PC-3 (cell line): ENCODE results near the gene GALNT2. TPM values are rescaled to one million over a fixed set of nuclear protein-coding genes. Genes with fewer than 3 reads are reported as not detected.

Experiments used
- ATAC-seq: fragments of 200-7000 bp; cut with Tn5 transposase; 2 replicates; pipeline ENCODE4 v1.9.1; 2020; ENCODE audit warnings: mild to moderate bottlenecking, moderate library complexity
- BruUV-seq: library from RNA; stranded (reverse); fragments of 400-500 nt; replicated peaks from 2 replicates; lab custom pipeline; 2021; lab: Mats Ljungman, UMichigan
- CTCF ChIA-PET: fragments of 300-600 bp; sonication (Branson Sonifier 250); formaldehyde crosslinking; loops from one replicate; lab custom pipeline; 2022; ENCODE audit warnings: antibody characterized with exemption; lab: Charles Lee
- POLR2A ChIA-PET: fragments of 300-600 bp; sonication (Branson Sonifier 250); formaldehyde crosslinking; loops from one replicate; lab custom pipeline; 2022; ENCODE audit warnings: antibody characterized with exemption; ENCODE audit not compliant: unreplicated experiment; lab: Charles Lee
- DNase-seq: peaks from one replicate; pipeline ENCODE4 v3.0.0-alpha.2; 2015
- H2AFZ ChIP-seq: fragments of 300-600 bp; sonication (generic); 2 replicates; pipeline ENCODE4 v1.6.0; 2016; ENCODE audit warnings: antibody characterized with exemption, low read length
- H3F3A ChIP-seq: fragments of 300-600 bp; sonication (generic); one replicate; pipeline ENCODE4 v1.6.0; 2017; ENCODE audit warnings: antibody characterized with exemption, low read length, control low read depth, mild to moderate bottlenecking; ENCODE audit not compliant: unreplicated experiment
- H3K27ac ChIP-seq: fragments of 300-600 bp; sonication (generic); 2 replicates; pipeline ENCODE4 v1.5.1; 2016; ENCODE audit warnings: mild to moderate bottlenecking, low read length
- H3K27me3 ChIP-seq: fragments of 300-600 bp; sonication (generic); 2 replicates; pipeline ENCODE4 v1.6.1; 2016; ENCODE audit warnings: low read length, mixed read lengths
- H3K36me3 ChIP-seq: fragments of 300-600 bp; sonication (generic); 2 replicates; pipeline ENCODE4 v1.6.1; 2016; ENCODE audit warnings: low read depth, mixed run types, low read length, mixed read lengths
- H3K4me1 ChIP-seq: fragments of 300-600 bp; sonication (generic); 2 replicates; pipeline ENCODE4 v1.5.1; 2016; ENCODE audit warnings: low read length; ENCODE audit not compliant: insufficient read depth
- H3K4me2 ChIP-seq: fragments of 300-600 bp; sonication (generic); 2 replicates; pipeline ENCODE4 v1.6.0; 2016; ENCODE audit warnings: low read length
- H3K4me3 ChIP-seq: fragments of 300-600 bp; sonication (generic); 2 replicates; pipeline ENCODE4 v1.5.1; 2016; ENCODE audit warnings: mild to moderate bottlenecking, low read length, mixed read lengths
- H3K79me2 ChIP-seq: fragments of 300-600 bp; sonication (generic); 2 replicates; pipeline ENCODE4 v1.6.1; 2017; ENCODE audit warnings: low read length, mixed read lengths
- H3K9ac ChIP-seq: fragments of 300-600 bp; sonication (generic); 2 replicates; pipeline ENCODE4 v1.6.0; 2016; ENCODE audit warnings: mild to moderate bottlenecking, low read length
- H3K9me2 ChIP-seq: fragments of 300-600 bp; sonication (generic); replicated peaks from 2 replicates; pipeline ENCODE4 v1.6.1; 2016; ENCODE audit warnings: mixed run types, low read length, mixed read lengths
- H3K9me3 ChIP-seq: fragments of 300-600 bp; sonication (generic); 2 replicates; pipeline ENCODE4 v1.6.1; 2016; ENCODE audit warnings: low read length, mixed read lengths
- H4K20me1 ChIP-seq: fragments of 300-600 bp; sonication (generic); 2 replicates; pipeline ENCODE4 v1.6.1; 2016; ENCODE audit warnings: low read length, mixed read lengths
- CTCF ChIP-seq: fragments of 300-600 bp; sonication (generic); conservative IDR thresholded peaks from 2 replicates; pipeline ENCODE4 v1.5.1; 2017; ENCODE audit warnings: antibody characterized with exemption, low read depth, mild to moderate bottlenecking, low read length
- EZH2 ChIP-seq: fragments of 300-600 bp; sonication (generic); IDR thresholded peaks from one replicate; pipeline ENCODE4 v1.6.1; 2017; ENCODE audit warnings: antibody characterized with exemption, mild to moderate bottlenecking, low read length; ENCODE audit not compliant: unreplicated experiment
- EZH2phosphoT487 ChIP-seq: fragments of 300-600 bp; sonication (generic); IDR thresholded peaks from 2 replicates; pipeline ENCODE4 v1.6.1; 2018; ENCODE audit warnings: mild to moderate bottlenecking, antibody characterized with exemption, low read length, borderline replicate concordance
- intact Hi-C: fragments of 100-400 bp; cut with micrococcal nuclease; formaldehyde crosslinking; loops from 2 replicates; pipeline ENCODE4 v1.9.0; 2023
- total RNA-seq: library from RNA; depleted of rRNA; stranded (reverse); fragments of >200 nt; gene quantifications from 2 replicates; pipeline ENCODE4 v1.2.3, GENCODE V29; 2014

GALNT2 gene
- total RNA-seq, 1 experiment from 2014 or later: 182 TPM

GRCh38 chr1:230270185-230270558 lies 203.1 kb downstream of the GALNT2 start:
- BruUV-seq: no TSS peak
- no peak overlapping the region for H2AFZ ChIP-seq
- no peak overlapping the region for H3K9ac ChIP-seq
- no peak for DNase-seq
- peaks cover 4% of the 10 kb centered on the region for H3F3A ChIP-seq
- no peaks in the 10 kb centered on the region for H3K9me2 ChIP-seq
- H3K9me3 ChIP-seq: no peaks in the 10 kb centered on the region
- no peaks in the 10 kb centered on the region for H3K27me3 ChIP-seq
- no peak overlapping the region for H3K27ac ChIP-seq
- no peaks in the 10 kb centered on the region for H3K79me2 ChIP-seq
- POLR2A ChIA-PET: no interaction called here
- no peak overlapping the region for H3K4me3 ChIP-seq
- CTCF ChIA-PET: no interaction called here
- 0 out of 2 replicates have a peak, but pooled peaks cover 5% of the 10 kb centered on the region for H4K20me1 ChIP-seq
- TF ChIP-seq CTCF: no peak
- H3K36me3 ChIP-seq: peaks cover 34% of the 10 kb centered on the region
- ATAC-seq: no peak
- intact Hi-C loops: no loop called here
- no peak overlapping the region for H3K4me2 ChIP-seq
- H3K4me1 ChIP-seq: peaks cover 4% of the 10 kb centered on the region; the same call in 1 of the 2 replicates

DNA sequence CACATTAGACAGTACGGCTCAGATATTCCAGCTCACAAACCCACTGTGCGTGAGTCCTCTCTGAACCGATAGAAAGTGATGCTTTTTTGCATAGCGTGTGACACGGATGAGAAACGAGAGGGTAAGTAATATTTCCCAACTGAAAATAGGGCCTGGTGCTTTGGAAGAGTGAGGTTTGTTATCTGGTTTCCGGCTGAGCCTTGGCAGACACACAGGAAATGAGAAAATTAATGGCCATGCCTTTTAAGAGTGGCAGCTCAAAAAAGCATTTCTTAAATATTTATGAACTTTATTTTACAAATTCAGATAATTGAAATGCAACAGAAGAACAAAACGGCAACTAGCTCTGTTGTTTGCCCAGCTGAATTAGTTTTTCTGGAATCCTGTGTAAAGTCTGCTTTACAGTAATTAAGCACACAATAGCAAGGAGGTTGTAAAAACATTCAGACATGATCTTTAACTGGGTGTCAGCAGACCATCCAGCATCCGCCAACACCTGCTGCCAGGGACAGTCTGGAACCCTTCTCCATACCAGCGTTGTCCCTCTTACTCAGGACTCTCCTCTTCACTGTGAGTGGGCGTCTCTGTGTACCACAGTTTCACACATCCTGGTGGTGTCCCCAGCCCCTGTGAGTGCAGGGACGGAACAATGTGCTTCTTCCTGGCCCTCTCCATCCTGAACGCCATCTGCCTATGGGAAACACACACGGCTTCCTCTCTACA lies 203.7 kb downstream of the GALNT2 start:
- Histone ChIP-seq H3K27me3 (no peaks in the 10 kb centered on the region), H3K4me2 (no peak overlapping the region), H3K4me3 (no peak overlapping the region), H3K36me3 (peaks cover 34% of the 10 kb centered on the region), H3K9me3 (no peaks in the 10 kb centered on the region), H3F3A (peaks cover 9% of the 10 kb centered on the region), H2AFZ (no peak overlapping the region), H3K4me1 (peaks cover 4% of the 10 kb centered on the region; the same call in 1 of the 2 replicates), H3K79me2 (no peaks in the 10 kb centered on the region), H3K9ac (no peak overlapping the region), H3K9me2 (no peaks in the 10 kb centered on the region), H4K20me1 (0 out of 2 replicates have a peak, but pooled peaks cover 5% of the 10 kb centered on the region), H3K27ac (no peak overlapping the region)
- BruUV-seq: no TSS peak
- ChIA-PET POLR2A (interaction anchor here (0.6 kb wide), 1 partner anchor 131 kb away, joined by 3 read pairs; no protein-coding TSS in a partner anchor), CTCF (no interaction called here)
- DNase-seq (no peak), ATAC-seq (no peak)
- intact Hi-C loops: no loop called here
- no peak for TF ChIP-seq EZH2
- no peak for TF ChIP-seq CTCF
- TF ChIP-seq EZH2phosphoT487: no peak
